HUES48 (cell line): ENCODE results near the gene TMPRSS11A.

Experiments
- H3K27ac ChIP-seq: one replicate; pipeline ENCODE4 v1.7.0; 2013; ENCODE audit warnings: low read depth, low read length, inconsistent platforms
- H3K27me3 ChIP-seq: 2 replicates; pipeline ENCODE4 v1.6.1; 2013; ENCODE audit warnings: mild to moderate bottlenecking, low read length; ENCODE audit not compliant: control insufficient read depth, insufficient read depth
- H3K36me3 ChIP-seq: 2 replicates; pipeline ENCODE4 v1.6.1; 2013; ENCODE audit warnings: low read length; ENCODE audit not compliant: control insufficient read depth, insufficient read depth
- H3K4me1 ChIP-seq: 2 replicates; pipeline ENCODE4 v1.6.1; 2013; ENCODE audit warnings: mild to moderate bottlenecking, low read length; ENCODE audit not compliant: control insufficient read depth, insufficient read depth
- H3K4me3 ChIP-seq: 2 replicates; pipeline ENCODE4 v1.5.1; 2013; ENCODE audit warnings: mild to moderate bottlenecking, low read depth, low read length
- H3K9ac ChIP-seq: 2 replicates; pipeline ENCODE4 v1.6.1; 2013; ENCODE audit warnings: mild to moderate bottlenecking, low read depth, low read length, moderate library complexity
- H3K9me3 ChIP-seq: 2 replicates; pipeline ENCODE4 v1.6.1; 2013; ENCODE audit warnings: low read length; ENCODE audit not compliant: control insufficient read depth, insufficient read depth

The TMPRSS11A gene

GRCh38 chr4:67874986-67875385 is 88.3 kb downstream of the TMPRSS11A start:
- Histone ChIP-seq H3K9me3 (no peaks in the 10 kb centered on the region), H3K27me3 (no peaks in the 10 kb centered on the region), H3K4me3 (no peak overlapping the region), H3K27ac (no peak overlapping the region), H3K4me1 (peaks cover 5% of the 10 kb centered on the region; the same call in 1 of the 2 replicates), H3K36me3 (no peaks in the 10 kb centered on the region), H3K9ac (no peak overlapping the region)

- Histone ChIP-seq H3K4me1 (peaks cover 5% of the 10 kb centered on the region; the same call in 1 of the 2 replicates), H3K9me3 (no peaks in the 10 kb centered on the region), H3K9ac (no peak overlapping the region), H3K27ac (no peak overlapping the region), H3K27me3 (no peaks in the 10 kb centered on the region), H3K4me3 (no peak overlapping the region), H3K36me3 (no peaks in the 10 kb centered on the region)
Observed at GRCh38 chr4:67873116-67873515, 90.2 kb downstream of the TMPRSS11A start.

GRCh38 chr4:67871867-67872266 is 91.4 kb downstream of the TMPRSS11A start:
- H3K27ac ChIP-seq, result no peak overlapping the region
- no peaks in the 10 kb centered on the region for H3K36me3 ChIP-seq
- peaks cover 5% of the 10 kb centered on the region; the same call in 1 of the 2 replicates for H3K4me1 ChIP-seq
- H3K9me3 ChIP-seq, result no peaks in the 10 kb centered on the region
- H3K4me3 ChIP-seq, result no peak overlapping the region
- no peak overlapping the region for H3K9ac ChIP-seq
- H3K27me3 ChIP-seq, result no peaks in the 10 kb centered on the region

GRCh38 chr4:67869580-67870190 is 93.6 kb downstream of the TMPRSS11A start:
- H3K4me3 ChIP-seq, result no peak overlapping the region
- no peaks in the 10 kb centered on the region for H3K9me3 ChIP-seq
- H3K4me1 ChIP-seq, result no peaks in the 10 kb centered on the region
- H3K9ac ChIP-seq, result no peak overlapping the region
- no peak overlapping the region for H3K27ac ChIP-seq
- no peaks in the 10 kb centered on the region for H3K27me3 ChIP-seq
- H3K36me3 ChIP-seq, result no peaks in the 10 kb centered on the region

GRCh38 chr4:67861513-67861912 is 101.8 kb downstream of the TMPRSS11A start:
- Histone ChIP-seq H3K4me3 (no peak overlapping the region), H3K36me3 (no peaks in the 10 kb centered on the region), H3K9me3 (no peaks in the 10 kb centered on the region), H3K27me3 (no peaks in the 10 kb centered on the region), H3K27ac (no peak overlapping the region), H3K4me1 (no peaks in the 10 kb centered on the region), H3K9ac (no peak overlapping the region)
